Placental epithelial cell (primary cell): ENCODE results near the gene SNRNP48. TPM values are rescaled to one million over a fixed set of nuclear protein-coding genes. Genes with fewer than 3 reads are reported as not detected.

Experiments used
- total RNA-seq: library from RNA; depleted of rRNA; stranded (reverse); fragments of >200 nt; gene quantifications from 2 replicates; pipeline ENCODE4 v1.2.3, GENCODE V29; 2012

SNRNP48 gene, protein sequence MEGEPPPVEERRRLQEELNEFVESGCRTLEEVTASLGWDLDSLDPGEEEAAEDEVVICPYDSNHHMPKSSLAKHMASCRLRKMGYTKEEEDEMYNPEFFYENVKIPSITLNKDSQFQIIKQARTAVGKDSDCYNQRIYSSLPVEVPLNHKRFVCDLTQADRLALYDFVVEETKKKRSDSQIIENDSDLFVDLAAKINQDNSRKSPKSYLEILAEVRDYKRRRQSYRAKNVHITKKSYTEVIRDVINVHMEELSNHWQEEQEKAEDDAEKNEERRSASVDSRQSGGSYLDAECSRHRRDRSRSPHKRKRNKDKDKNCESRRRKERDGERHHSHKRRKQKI
- 9.4 and 10.1 TPM in 2 replicates for total RNA-seq

GRCh38 chr6:7589949-7590917, at the start of gene SNRNP48:
SNRNP48 (plus strand) TSS chr6:7590198; CDS start chr6:7590258, 60 bp downstream.

GRCh38 chr6:7541175-7542064, 48.6 kb upstream of the SNRNP48 start, which contains the start of gene DSP:
DSP (plus strand) TSS chr6:7541671; CDS start chr6:7541916, 245 bp downstream.

Other genes starting within 250 kb of the SNRNP48 start
- 0.22 TPM in 1 of 2 replicates, not detected in the other for gene CAGE1, start 200.5 kb upstream of the SNRNP48 start, total RNA-seq
- gene RIOK1, start 200.4 kb upstream of the SNRNP48 start, total RNA-seq = 8.2 and 10.1 TPM in 2 replicates
- 135 and 304 TPM in 2 replicates for gene DSP, start 48.5 kb upstream of the SNRNP48 start, total RNA-seq
- 0.39 and 2.1 TPM in 2 replicates for gene BMP6, start 135.9 kb downstream of the SNRNP48 start, total RNA-seq